GM19324 (cell line): ENCODE data around the gene MAPKBP1.

Experiments used
- ATAC-seq: cut with Tn5 transposase; IDR thresholded peaks from one replicate; pipeline ENCODE4 v1.9.1; 2021; ENCODE audit warnings: mild to moderate bottlenecking, moderate library complexity; ENCODE audit not compliant: unreplicated experiment, low FRiP score

The MAPKBP1 gene

GRCh38 chr15:41804916-41805666 is 30.8 kb downstream of the MAPKBP1 start:
- ATAC-seq = no peak

GRCh38 chr15:41805711-41806110 is 31.4 kb downstream of the MAPKBP1 start:
- ATAC-seq = no peak

- no peak for ATAC-seq
These were observed 32.3 kb downstream of the MAPKBP1 start for GRCh38 chr15:41806291-41807181.

GRCh38 chr15:41809121-41809520 is 34.8 kb downstream of the MAPKBP1 start:
- no peak for ATAC-seq

- ATAC-seq = no peak
These were observed 35.4 kb downstream of the MAPKBP1 start for GRCh38 chr15:41809526-41810220.

- no peak for ATAC-seq
These were observed 36.6 kb downstream of the MAPKBP1 start for GRCh38 chr15:41810651-41811431.

GRCh38 chr15:41811432-41812195 is 37.3 kb downstream of the MAPKBP1 start:
- ATAC-seq = no peak

- ATAC-seq = no peak
These were observed 38.6 kb downstream of the MAPKBP1 start for GRCh38 chr15:41812820-41813375.

- no peak for ATAC-seq
These were observed 39.1 kb downstream of the MAPKBP1 start for GRCh38 chr15:41813426-41813825.

- ATAC-seq = no peak
These were observed 40.2 kb downstream of the MAPKBP1 start for GRCh38 chr15:41814534-41814933.

GRCh38 chr15:41816788-41817187 is 42.5 kb downstream of the MAPKBP1 start:
- no peak for ATAC-seq

- ATAC-seq = no peak
These were observed 43.0 kb downstream of the MAPKBP1 start for GRCh38 chr15:41817327-41817726.

GRCh38 chr15:41817781-41818180 is 43.5 kb downstream of the MAPKBP1 start:
- ATAC-seq = no peak

- no peak for ATAC-seq
These were observed 45.3 kb downstream of the MAPKBP1 start for GRCh38 chr15:41819455-41820050.

- no peak for ATAC-seq
These were observed 46.6 kb downstream of the MAPKBP1 start for GRCh38 chr15:41820791-41821423.

GRCh38 chr15:41821831-41822230 is 47.5 kb downstream of the MAPKBP1 start:
- ATAC-seq = no peak

GRCh38 chr15:41822471-41822870 is 48.2 kb downstream of the MAPKBP1 start:
- no peak for ATAC-seq

GRCh38 chr15:41822957-41823356 is 48.7 kb downstream of the MAPKBP1 start:
- ATAC-seq = no peak
